SK-N-SH (cell line): ENCODE results near the gene ZFC3H1.

Source experiments
- CHD2 ChIP-seq: fragments of 150-350 bp; IDR thresholded peaks from 2 replicates; pipeline ENCODE4 v1.6.1; 2018; ENCODE audit warnings: low read length; ENCODE audit not compliant: partially characterized antibody
- CTCF ChIP-seq: fragments of 200-600 bp; sonication (generic); IDR thresholded peaks from 2 replicates; pipeline ENCODE4 v1.6.1; 2017; ENCODE audit warnings: antibody characterized with exemption, mild to moderate bottlenecking, moderate library complexity
- EP300 ChIP-seq, 2 experiments: IDR thresholded peaks; 2 replicates each; pipeline versions ENCODE4 v1.4.0 to v1.6.1; 2012; ENCODE audit warnings: borderline replicate concordance in 1 of 2, low read depth in 1 of 2, low read length in 1 of 2
- POLR2AphosphoS5 ChIP-seq: IDR thresholded peaks from 2 replicates; pipeline ENCODE4 v1.6.1; 2012; ENCODE audit warnings: low read depth, low read length
- RCOR1 ChIP-seq: fragments of 150-350 bp; IDR thresholded peaks from 2 replicates; pipeline ENCODE4 v1.6.1; 2017; ENCODE audit warnings: antibody characterized with exemption, low read length
- SMC3 ChIP-seq: IDR thresholded peaks from 2 replicates; pipeline ENCODE4 v1.6.1; 2012; ENCODE audit warnings: low read depth, low read length, improper control_type of control experiment
- YY1 ChIP-seq: IDR thresholded peaks from 2 replicates; pipeline ENCODE4 v1.4.0; 2012; ENCODE audit warnings: low read depth, mild to moderate bottlenecking
- TF ChIP-seq, protein P1 (sequence below): fragments of 150-350 bp; IDR thresholded peaks from 2 replicates; pipeline ENCODE4 v1.6.1; 2017; ENCODE audit warnings: antibody characterized with exemption, low read length, low read depth, borderline replicate concordance
- TF ChIP-seq, protein P2 (sequence below): IDR thresholded peaks from 2 replicates; pipeline ENCODE4 v1.4.0; 2012; ENCODE audit warnings: low read depth, borderline replicate concordance

- no peak for TF ChIP-seq CTCF
- TF ChIP-seq RCOR1, result no peak
- TF ChIP-seq, protein P1, sequence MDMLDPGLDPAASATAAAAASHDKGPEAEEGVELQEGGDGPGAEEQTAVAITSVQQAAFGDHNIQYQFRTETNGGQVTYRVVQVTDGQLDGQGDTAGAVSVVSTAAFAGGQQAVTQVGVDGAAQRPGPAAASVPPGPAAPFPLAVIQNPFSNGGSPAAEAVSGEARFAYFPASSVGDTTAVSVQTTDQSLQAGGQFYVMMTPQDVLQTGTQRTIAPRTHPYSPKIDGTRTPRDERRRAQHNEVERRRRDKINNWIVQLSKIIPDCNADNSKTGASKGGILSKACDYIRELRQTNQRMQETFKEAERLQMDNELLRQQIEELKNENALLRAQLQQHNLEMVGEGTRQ, result no peak
- no peak for TF ChIP-seq SMC3
- TF ChIP-seq, protein P2, sequence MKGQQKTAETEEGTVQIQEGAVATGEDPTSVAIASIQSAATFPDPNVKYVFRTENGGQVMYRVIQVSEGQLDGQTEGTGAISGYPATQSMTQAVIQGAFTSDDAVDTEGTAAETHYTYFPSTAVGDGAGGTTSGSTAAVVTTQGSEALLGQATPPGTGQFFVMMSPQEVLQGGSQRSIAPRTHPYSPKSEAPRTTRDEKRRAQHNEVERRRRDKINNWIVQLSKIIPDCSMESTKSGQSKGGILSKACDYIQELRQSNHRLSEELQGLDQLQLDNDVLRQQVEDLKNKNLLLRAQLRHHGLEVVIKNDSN, result no peak
- no peak for TF ChIP-seq YY1
- no peak for TF ChIP-seq EP300 (IDR thresholded peaks at IDR 0.05; ENCODE audit: borderline replicate concordance in 1 of 2, low read depth in 1 of 2, low read length in 1 of 2)
- no peak for TF ChIP-seq POLR2AphosphoS5
- TF ChIP-seq CHD2, result no peak
These were observed 74.2 kb downstream of the ZFC3H1 start for GRCh38 chr12:71589478-71589881.
